Loucy (cell line): ENCODE measurements around the gene PTPRT.

Experiments used
- H2AFZ ChIP-seq: fragments of 200-600 bp; sonication (generic); 2 replicates; pipeline ENCODE4 v1.6.0; 2016; ENCODE audit warnings: antibody characterized with exemption, mild to moderate bottlenecking, low read length, moderate library complexity
- H3F3A ChIP-seq: fragments of 200-600 bp; 2 replicates; pipeline ENCODE4 v1.6.0; 2016; ENCODE audit warnings: antibody characterized with exemption, low read depth, mild to moderate bottlenecking
- H3K27me3 ChIP-seq: fragments of 200-600 bp; sonication (generic); 2 replicates; pipeline ENCODE4 v1.6.1; 2014; ENCODE audit warnings: low read length, mild to moderate bottlenecking; ENCODE audit not compliant: insufficient read depth, poor library complexity, severe bottlenecking
- H3K36me3 ChIP-seq: fragments of 200-600 bp; sonication (generic); 2 replicates; pipeline ENCODE4 v1.6.1; 2016; ENCODE audit warnings: low read length; ENCODE audit not compliant: insufficient read depth
- H3K4me1 ChIP-seq: fragments of 200-600 bp; sonication (generic); 2 replicates; pipeline ENCODE4 v1.5.1; 2014; ENCODE audit warnings: low read length, mild to moderate bottlenecking; ENCODE audit not compliant: insufficient read depth, poor library complexity, severe bottlenecking
- H3K4me2 ChIP-seq: fragments of 200-600 bp; sonication (generic); 2 replicates; pipeline ENCODE4 v1.6.0; 2014; ENCODE audit warnings: antibody characterized with exemption, low read length, low read depth, mild to moderate bottlenecking; ENCODE audit not compliant: poor library complexity, severe bottlenecking
- H3K4me3 ChIP-seq: fragments of 200-600 bp; sonication (generic); 2 replicates; pipeline ENCODE4 v1.5.1; 2014; ENCODE audit warnings: low read length, mild to moderate bottlenecking, mixed read lengths; ENCODE audit not compliant: poor library complexity, severe bottlenecking
- H3K79me2 ChIP-seq: fragments of 200-600 bp; sonication (generic); 2 replicates; pipeline ENCODE4 v1.6.1; 2014; ENCODE audit warnings: low read length; ENCODE audit not compliant: insufficient read depth
- H3K9ac ChIP-seq: fragments of 200-600 bp; sonication (generic); 2 replicates; pipeline ENCODE4 v1.6.0; 2014; ENCODE audit warnings: mild to moderate bottlenecking, low read depth, low read length, moderate library complexity; ENCODE audit not compliant: poor library complexity, severe bottlenecking
- H3K9me2 ChIP-seq: fragments of 200-600 bp; sonication (generic); replicated peaks from 2 replicates; pipeline ENCODE4 v1.6.1; 2016; ENCODE audit warnings: low read depth, low read length, mixed read lengths
- H3K9me3 ChIP-seq: fragments of 200-600 bp; sonication (generic); 2 replicates; pipeline ENCODE4 v1.6.1; 2014; ENCODE audit warnings: mild to moderate bottlenecking, antibody characterized with exemption, low read length, low read depth; ENCODE audit not compliant: insufficient read depth
- H4K20me1 ChIP-seq: fragments of 200-600 bp; sonication (generic); 2 replicates; pipeline ENCODE4 v1.6.0; 2014; ENCODE audit warnings: antibody characterized with exemption, low read length, mild to moderate bottlenecking; ENCODE audit not compliant: insufficient read depth, poor library complexity, severe bottlenecking
- EZH2phosphoT487 ChIP-seq: fragments of 200-600 bp; IDR thresholded peaks from 2 replicates; pipeline ENCODE4 v1.6.1; 2018; ENCODE audit warnings: antibody characterized with exemption, mild to moderate bottlenecking, moderate library complexity, borderline replicate concordance
- TF ChIP-seq, protein P1 (sequence below): fragments of 200-600 bp; sonication (generic); conservative IDR thresholded peaks from 2 replicates; pipeline ENCODE4 v1.5.1; 2014; ENCODE audit warnings: mild to moderate bottlenecking, antibody characterized with exemption, low read length

Gene PTPRT

DNA sequence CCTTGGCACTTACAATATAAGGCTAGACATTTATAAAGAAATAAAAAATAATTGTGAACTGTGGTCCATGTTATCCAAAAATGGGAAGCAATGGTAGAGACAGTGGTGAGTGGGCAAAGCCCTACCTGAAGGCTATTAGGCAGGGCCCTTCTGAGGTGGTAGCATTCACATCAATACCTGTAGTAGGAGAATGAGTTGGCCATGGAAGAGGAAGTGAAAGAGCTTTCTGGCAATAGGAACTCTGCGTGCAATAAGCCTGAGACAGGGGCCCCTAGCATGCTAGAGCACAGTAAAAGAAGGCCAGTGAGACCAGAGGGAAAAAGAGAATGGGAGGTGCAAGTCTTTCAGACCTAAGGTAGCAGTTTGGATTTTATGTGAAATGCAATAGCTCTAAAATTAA lies 754.5 kb downstream of the PTPRT start:
- no peaks in the 10 kb centered on the region for H3K27me3 ChIP-seq
- no peak overlapping the region for H2AFZ ChIP-seq
- H3K36me3 ChIP-seq, result no peaks in the 10 kb centered on the region
- H3K79me2 ChIP-seq, result no peaks in the 10 kb centered on the region
- no peak overlapping the region for H3K9ac ChIP-seq
- no peak overlapping the region for H3K4me3 ChIP-seq
- H3K9me2 ChIP-seq, result no peaks in the 10 kb centered on the region
- H3K9me3 ChIP-seq, result no peaks in the 10 kb centered on the region
- no peak overlapping the region for H3K4me2 ChIP-seq
- H4K20me1 ChIP-seq, result no peaks in the 10 kb centered on the region
- no peaks in the 10 kb centered on the region for H3K4me1 ChIP-seq
- H3F3A ChIP-seq, result no peaks in the 10 kb centered on the region
- TF ChIP-seq, protein P1, sequence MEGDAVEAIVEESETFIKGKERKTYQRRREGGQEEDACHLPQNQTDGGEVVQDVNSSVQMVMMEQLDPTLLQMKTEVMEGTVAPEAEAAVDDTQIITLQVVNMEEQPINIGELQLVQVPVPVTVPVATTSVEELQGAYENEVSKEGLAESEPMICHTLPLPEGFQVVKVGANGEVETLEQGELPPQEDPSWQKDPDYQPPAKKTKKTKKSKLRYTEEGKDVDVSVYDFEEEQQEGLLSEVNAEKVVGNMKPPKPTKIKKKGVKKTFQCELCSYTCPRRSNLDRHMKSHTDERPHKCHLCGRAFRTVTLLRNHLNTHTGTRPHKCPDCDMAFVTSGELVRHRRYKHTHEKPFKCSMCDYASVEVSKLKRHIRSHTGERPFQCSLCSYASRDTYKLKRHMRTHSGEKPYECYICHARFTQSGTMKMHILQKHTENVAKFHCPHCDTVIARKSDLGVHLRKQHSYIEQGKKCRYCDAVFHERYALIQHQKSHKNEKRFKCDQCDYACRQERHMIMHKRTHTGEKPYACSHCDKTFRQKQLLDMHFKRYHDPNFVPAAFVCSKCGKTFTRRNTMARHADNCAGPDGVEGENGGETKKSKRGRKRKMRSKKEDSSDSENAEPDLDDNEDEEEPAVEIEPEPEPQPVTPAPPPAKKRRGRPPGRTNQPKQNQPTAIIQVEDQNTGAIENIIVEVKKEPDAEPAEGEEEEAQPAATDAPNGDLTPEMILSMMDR, result no peak
- TF ChIP-seq EZH2phosphoT487, result no peak

DNA sequence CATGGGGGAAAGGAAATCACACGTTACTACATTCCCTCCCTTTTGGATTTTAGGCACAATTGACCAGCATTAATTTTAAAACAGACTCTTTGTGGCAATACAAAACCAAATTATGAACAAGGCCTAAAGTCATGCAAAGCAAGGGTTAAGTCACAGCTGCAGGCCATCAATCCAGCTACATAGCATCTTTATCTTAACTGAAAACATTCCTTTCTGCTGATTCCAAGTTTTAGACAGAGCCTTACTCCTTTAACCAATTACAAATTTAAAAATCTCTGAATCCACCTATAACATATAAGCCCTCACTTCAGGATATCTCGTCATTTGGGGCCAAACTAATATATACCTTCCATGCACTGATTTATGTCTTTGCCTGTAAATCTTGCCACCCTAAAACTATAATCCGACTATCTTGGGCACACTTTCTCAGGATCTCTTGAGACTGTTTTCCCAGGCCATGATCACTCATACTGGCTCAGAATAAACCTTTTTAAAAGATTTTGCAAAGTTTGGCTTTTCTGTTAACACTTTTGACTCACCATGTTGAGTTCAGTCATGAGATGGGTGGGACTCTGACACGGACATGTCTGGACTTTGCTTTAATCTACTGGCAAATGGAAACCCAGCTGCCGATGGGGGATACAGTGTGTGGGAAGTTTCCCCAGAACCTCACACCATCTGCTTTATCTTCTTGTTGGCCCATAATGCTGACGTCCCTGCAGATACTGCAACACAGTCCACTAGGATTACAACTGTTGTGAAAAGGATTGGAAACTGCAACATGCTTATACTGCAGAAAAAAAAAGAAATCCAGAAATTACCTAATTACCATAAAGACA lies 757.0 kb downstream of the PTPRT start:
- Histone ChIP-seq H3K9me2 (no peaks in the 10 kb centered on the region), H4K20me1 (no peaks in the 10 kb centered on the region), H3F3A (no peaks in the 10 kb centered on the region), H3K4me3 (no peak overlapping the region), H3K27me3 (no peaks in the 10 kb centered on the region), H2AFZ (no peak overlapping the region), H3K9ac (no peak overlapping the region), H3K36me3 (no peaks in the 10 kb centered on the region), H3K9me3 (no peaks in the 10 kb centered on the region; the same call in 1 of the 2 replicates), H3K4me1 (no peaks in the 10 kb centered on the region), H3K79me2 (no peaks in the 10 kb centered on the region), H3K4me2 (no peak overlapping the region)
- TF ChIP-seq EZH2phosphoT487, result no peak
- TF ChIP-seq, protein P1, result no peak

DNA sequence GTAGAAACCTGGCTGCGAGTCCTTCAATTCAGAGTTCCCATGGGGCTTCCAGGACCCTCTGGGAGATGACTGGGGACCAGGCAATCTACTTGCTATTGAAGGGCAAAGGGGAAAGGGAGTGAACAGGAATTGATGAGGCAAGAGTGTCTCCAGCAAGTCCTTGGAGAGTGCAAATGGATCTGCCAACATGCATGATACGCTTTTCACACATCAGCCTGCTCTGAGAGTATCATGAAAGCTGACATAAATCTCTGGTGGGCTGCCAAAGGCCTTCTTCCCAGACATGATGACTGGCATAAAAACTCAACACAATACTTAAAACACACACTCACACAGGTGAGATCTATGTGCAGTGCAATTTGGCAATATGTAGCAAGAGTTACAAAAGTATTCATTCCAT lies 759.1 kb downstream of the PTPRT start:
- Histone ChIP-seq H3K4me3 (no peak overlapping the region), H3K9me3 (no peaks in the 10 kb centered on the region; the same call in 1 of the 2 replicates), H2AFZ (no peak overlapping the region), H3K4me2 (no peak overlapping the region), H4K20me1 (no peaks in the 10 kb centered on the region), H3K79me2 (no peaks in the 10 kb centered on the region), H3K9me2 (no peaks in the 10 kb centered on the region), H3K27me3 (no peaks in the 10 kb centered on the region), H3K36me3 (no peaks in the 10 kb centered on the region), H3K4me1 (no peaks in the 10 kb centered on the region), H3K9ac (no peak overlapping the region), H3F3A (no peaks in the 10 kb centered on the region)
- no peak for TF ChIP-seq EZH2phosphoT487
- TF ChIP-seq, protein P1, result no peak
